Esophagus squamous epithelium (tissue), 4 donors: ENCODE measurements around the gene HLCS.

Experiments used
- CTCF ChIP-seq, 6 experiments: fragments of 450-650 bp in 4 of 6; fragments of 200-600 bp in 2 of 6; sonication (generic) in 2 of 6; IDR thresholded peaks; one replicate each; pipeline ENCODE4 v1.5.1; 2016 to 2019; ENCODE audit warnings: antibody characterized with exemption in 6 of 6, mild to moderate bottlenecking in 4 of 6, moderate library complexity in 4 of 6
- POLR2A ChIP-seq, 4 donors: fragments of 450-650 bp; IDR thresholded peaks; one replicate each; pipeline ENCODE4 v1.6.1; 2017; ENCODE audit warnings: antibody characterized with exemption in 4 of 4, mild to moderate bottlenecking in 4 of 4, moderate library complexity in 3 of 4

GRCh38 chr21:36761685-36762084, 204.8 kb downstream of the HLCS start:
- no peak for TF ChIP-seq POLR2A (IDR thresholded peaks at IDR 0.05)
- TF ChIP-seq CTCF (IDR thresholded peaks at IDR 0.05): no peak
